ENCODE results near the gene MGMT. TPM values are rescaled to one million over a fixed set of nuclear protein-coding genes. Genes with fewer than 3 reads are reported as not detected.
A peak's percentile ranks its signal among the peaks of the same experiment; 100 is the strongest.

Gene MGMT
- total and polyA plus RNA-seq, 4 experiments from 2014 or later = 18.5 to 31.3 (median 24.4) TPM

GRCh38 chr10:129659508-129660268 is 192.6 kb downstream of the MGMT start:
- DNase-seq = no peak
- no peaks in the 10 kb centered on the region for H3K27me3 Mint-ChIP-seq
- H3K27ac Mint-ChIP-seq = no peak overlapping the region
- Histone ChIP-seq H3K4me3 (ENCODE audit: low read length in 2 of 2) (no peak overlapping the region), H3K27me3 (ENCODE audit: insufficient read depth, low read length) (no peaks in the 10 kb centered on the region), H3K27ac (ENCODE audit: low read depth, low read length) (no peak overlapping the region), H3K4me1 (ENCODE audit: insufficient read depth, low read length) (no peaks in the 10 kb centered on the region), H3K36me3 (ENCODE audit: insufficient read depth, low read length) (no peaks in the 10 kb centered on the region), H3K9me3 (ENCODE audit: control insufficient read depth in 1 of 2, low read length in 2 of 2) (no peaks in the 10 kb centered on the region)
- H3K4me3 Mint-ChIP-seq = no peak overlapping the region
- H3K9me3 Mint-ChIP-seq = peaks cover 0 to 53% (median 21%) of the 10 kb centered on the region in 8 donors
- intact Hi-C loops (cut with micrococcal nuclease) = no loop called here
- CTCF ChIA-PET (ENCODE audit: partially characterized antibody) = no interaction called here
- H3K36me3 Mint-ChIP-seq = peaks cover 20 to 42% of the 10 kb centered on the region in 2 donors
- POLR2A ChIA-PET (ENCODE audit: partially characterized antibody) = no interaction called here
- no peaks in the 10 kb centered on the region for H3K4me1 Mint-ChIP-seq

- no peak overlapping the region for H3K4me3 ChIP-seq (ENCODE audit: low read length in 2 of 2)
- Mint-ChIP-seq H3K9me3 (peaks cover 4 to 56% (median 26%) of the 10 kb centered on the region in 8 donors), H3K27me3 (no peaks in the 10 kb centered on the region), H3K27ac (no peak overlapping the region), H3K4me1 (peaks cover 0 to under 1% (median 0%) of the 10 kb centered on the region in 4 donors), H3K4me3 (no peak overlapping the region), H3K36me3 (peaks cover 21 to 48% of the 10 kb centered on the region in 2 donors)
- H3K27ac ChIP-seq (ENCODE audit: low read depth, low read length) = no peak overlapping the region
- CTCF ChIA-PET (ENCODE audit: partially characterized antibody) = no interaction called here
- no peaks in the 10 kb centered on the region for H3K9me3 ChIP-seq (ENCODE audit: control insufficient read depth in 1 of 2, low read length in 2 of 2)
- H3K27me3 ChIP-seq (ENCODE audit: insufficient read depth, low read length) = no peaks in the 10 kb centered on the region
- no peaks in the 10 kb centered on the region for H3K4me1 ChIP-seq (ENCODE audit: insufficient read depth, low read length)
- DNase-seq = no peak
- H3K36me3 ChIP-seq (ENCODE audit: insufficient read depth, low read length) = no peaks in the 10 kb centered on the region
- intact Hi-C loops (cut with micrococcal nuclease) = no loop called here
- POLR2A ChIA-PET (ENCODE audit: partially characterized antibody) = no interaction called here
Observed at GRCh38 chr10:129660569-129660968, 193.5 kb downstream of the MGMT start.

- CTCF ChIA-PET (ENCODE audit: partially characterized antibody) = no interaction called here
Observed at GRCh38 chr10:129662426-129662825, 195.4 kb downstream of the MGMT start.

GRCh38 chr10:129670124-129670523 is 203.1 kb downstream of the MGMT start:
- Histone ChIP-seq H3K9me3 (ENCODE audit: control insufficient read depth in 1 of 2, low read length in 2 of 2) (peaks cover 0 to 3% of the 10 kb centered on the region in 2 donors), H3K4me1 (ENCODE audit: insufficient read depth, low read length) (no peaks in the 10 kb centered on the region), H3K27me3 (ENCODE audit: insufficient read depth, low read length) (no peaks in the 10 kb centered on the region), H3K36me3 (ENCODE audit: insufficient read depth, low read length) (no peaks in the 10 kb centered on the region), H3K27ac (ENCODE audit: low read depth, low read length) (no peak overlapping the region), H3K4me3 (ENCODE audit: low read length in 2 of 2) (no peak overlapping the region)
- ChIA-PET CTCF (ENCODE audit: partially characterized antibody) (interaction anchor here (1.2 kb wide), 1 partner anchor 639 kb away, joined by 3 read pairs; no protein-coding TSS in a partner anchor), POLR2A (ENCODE audit: partially characterized antibody) (no interaction called here)
- peaks cover 0 to 7% (median 3%) of the 10 kb centered on the region in 4 donors for H3K4me1 Mint-ChIP-seq
- H3K27ac Mint-ChIP-seq = no peak overlapping the region
- H3K9me3 Mint-ChIP-seq = peaks cover 7 to 53% (median 26%) of the 10 kb centered on the region in 8 donors
- peaks cover 47 to 63% of the 10 kb centered on the region in 2 donors for H3K36me3 Mint-ChIP-seq
- intact Hi-C loops (cut with micrococcal nuclease) = no loop called here
- H3K27me3 Mint-ChIP-seq = no peaks in the 10 kb centered on the region
- DNase-seq = no peak
- H3K4me3 Mint-ChIP-seq = no peak overlapping the region

More at GRCh38 chr10:129662426-129662825, 195.4 kb downstream of the MGMT start:
- Histone ChIP-seq H3K27ac (ENCODE audit: low read depth, low read length) (no peak overlapping the region), H3K9me3 (ENCODE audit: control insufficient read depth in 1 of 2, low read length in 2 of 2) (no peaks in the 10 kb centered on the region), H3K4me1 (ENCODE audit: insufficient read depth, low read length) (no peaks in the 10 kb centered on the region), H3K27me3 (ENCODE audit: insufficient read depth, low read length) (no peaks in the 10 kb centered on the region), H3K36me3 (ENCODE audit: insufficient read depth, low read length) (no peaks in the 10 kb centered on the region), H3K4me3 (ENCODE audit: low read length in 2 of 2) (no peak overlapping the region)
- POLR2A ChIA-PET (ENCODE audit: partially characterized antibody) = no interaction called here
- peaks cover 25 to 55% of the 10 kb centered on the region in 2 donors for H3K36me3 Mint-ChIP-seq
- H3K4me1 Mint-ChIP-seq = peaks cover 0 to 2% (median 0%) of the 10 kb centered on the region in 4 donors
- peaks cover 5 to 65% (median 28%) of the 10 kb centered on the region in 8 donors for H3K9me3 Mint-ChIP-seq
- DNase-seq = no peak
- H3K27me3 Mint-ChIP-seq = no peaks in the 10 kb centered on the region
- H3K4me3 Mint-ChIP-seq = no peak overlapping the region
- intact Hi-C loops (cut with micrococcal nuclease) = no loop called here
- no peak overlapping the region for H3K27ac Mint-ChIP-seq

GRCh38 chr10:129673292-129673691 is 206.3 kb downstream of the MGMT start:
- no peak overlapping the region for H3K27ac ChIP-seq (ENCODE audit: low read depth, low read length)
- DNase-seq = no peak
- peaks cover 0 to 3% of the 10 kb centered on the region in 2 donors for H3K9me3 ChIP-seq (ENCODE audit: control insufficient read depth in 1 of 2, low read length in 2 of 2)
- H3K4me1 ChIP-seq (ENCODE audit: insufficient read depth, low read length) = no peaks in the 10 kb centered on the region
- Mint-ChIP-seq H3K27ac (peak overlapping the region in 1 of 7 donors; percentile 27), H3K9me3 (peaks cover 0 to 47% (median 22%) of the 10 kb centered on the region in 8 donors), H3K4me1 (peaks cover 0 to 7% (median 2%) of the 10 kb centered on the region in 4 donors), H3K36me3 (peaks cover 39 to 57% of the 10 kb centered on the region in 2 donors), H3K27me3 (no peaks in the 10 kb centered on the region), H3K4me3 (no peak overlapping the region)
- intact Hi-C loops (cut with micrococcal nuclease) = no loop called here
- CTCF ChIA-PET (ENCODE audit: partially characterized antibody) = no interaction called here
- no peaks in the 10 kb centered on the region for H3K36me3 ChIP-seq (ENCODE audit: insufficient read depth, low read length)
- no peak overlapping the region for H3K4me3 ChIP-seq (ENCODE audit: low read length in 2 of 2)
- POLR2A ChIA-PET (ENCODE audit: partially characterized antibody) = no interaction called here
- no peaks in the 10 kb centered on the region for H3K27me3 ChIP-seq (ENCODE audit: insufficient read depth, low read length)

GRCh38 chr10:129675027-129675769 is 208.2 kb downstream of the MGMT start:
- POLR2A ChIA-PET (ENCODE audit: partially characterized antibody) = no interaction called here

GRCh38 chr10:129676014-129676413 is 209.0 kb downstream of the MGMT start:
- Mint-ChIP-seq H3K9me3 (peaks cover 0 to 48% (median 20%) of the 10 kb centered on the region in 8 donors), H3K27me3 (no peaks in the 10 kb centered on the region), H3K4me1 (peaks cover 0 to 7% (median 2%) of the 10 kb centered on the region in 4 donors), H3K27ac (no peak overlapping the region), H3K36me3 (peaks cover 37 to 59% of the 10 kb centered on the region in 2 donors), H3K4me3 (no peak overlapping the region)
- CTCF ChIA-PET (ENCODE audit: partially characterized antibody) = no interaction called here
- DNase-seq = no peak
- H3K36me3 ChIP-seq (ENCODE audit: insufficient read depth, low read length) = no peaks in the 10 kb centered on the region
- no peaks in the 10 kb centered on the region for H3K4me1 ChIP-seq (ENCODE audit: insufficient read depth, low read length)
- H3K4me3 ChIP-seq (ENCODE audit: low read length in 2 of 2) = no peak overlapping the region
- intact Hi-C loops (cut with micrococcal nuclease) = no loop called here
- H3K9me3 ChIP-seq (ENCODE audit: control insufficient read depth in 1 of 2, low read length in 2 of 2) = no peaks in the 10 kb centered on the region
- no peaks in the 10 kb centered on the region for H3K27me3 ChIP-seq (ENCODE audit: insufficient read depth, low read length)
- POLR2A ChIA-PET (ENCODE audit: partially characterized antibody) = no interaction called here
- no peak overlapping the region for H3K27ac ChIP-seq (ENCODE audit: low read depth, low read length)

More at GRCh38 chr10:129675027-129675769, 208.2 kb downstream of the MGMT start:
- Histone ChIP-seq H3K4me3 (ENCODE audit: low read length in 2 of 2) (no peak overlapping the region), H3K4me1 (ENCODE audit: insufficient read depth, low read length) (no peaks in the 10 kb centered on the region), H3K27me3 (ENCODE audit: insufficient read depth, low read length) (no peaks in the 10 kb centered on the region), H3K9me3 (ENCODE audit: control insufficient read depth in 1 of 2, low read length in 2 of 2) (no peaks in the 10 kb centered on the region), H3K36me3 (ENCODE audit: insufficient read depth, low read length) (no peaks in the 10 kb centered on the region), H3K27ac (ENCODE audit: low read depth, low read length) (no peak overlapping the region)
- Mint-ChIP-seq H3K4me1 (peaks cover 0 to 7% (median 2%) of the 10 kb centered on the region in 4 donors), H3K4me3 (no peak overlapping the region), H3K27ac (peak overlapping the region in 1 of 7 donors; percentile 60), H3K9me3 (peaks cover 0 to 47% (median 21%) of the 10 kb centered on the region in 8 donors), H3K27me3 (no peaks in the 10 kb centered on the region), H3K36me3 (peaks cover 38 to 53% of the 10 kb centered on the region in 2 donors)
- intact Hi-C loops (cut with micrococcal nuclease) = no loop called here
- CTCF ChIA-PET (ENCODE audit: partially characterized antibody) = no interaction called here
- no peak for DNase-seq

All from CD4-positive, alpha-beta memory T cell (primary cell).